Suprapubic skin (tissue), 3 donors: ENCODE data around the gene SUFU.
"Not testable (repeated sequence)": the region's sequence is repeated elsewhere in the genome, so short reads cannot be mapped to it uniquely, and the experiment has no call there.

Source experiments
- POLR2A ChIP-seq, 2 donors: fragments of 450-650 bp; IDR thresholded peaks; one replicate each; pipeline ENCODE4 v1.6.1; 2017; ENCODE audit warnings: antibody characterized with exemption in 2 of 2, mild to moderate bottlenecking in 2 of 2, moderate library complexity in 2 of 2
- TF ChIP-seq, protein P1 (sequence below), 2 donors: fragments of 200-600 bp in 1 of 2; fragments of 450-650 bp in 1 of 2; sonication (generic) in 1 of 2; IDR thresholded peaks; one replicate each; pipeline ENCODE4 v1.5.1; 2016 to 2019; ENCODE audit warnings: antibody characterized with exemption in 2 of 2, mild to moderate bottlenecking in 1 of 2, moderate library complexity in 1 of 2

DNA sequence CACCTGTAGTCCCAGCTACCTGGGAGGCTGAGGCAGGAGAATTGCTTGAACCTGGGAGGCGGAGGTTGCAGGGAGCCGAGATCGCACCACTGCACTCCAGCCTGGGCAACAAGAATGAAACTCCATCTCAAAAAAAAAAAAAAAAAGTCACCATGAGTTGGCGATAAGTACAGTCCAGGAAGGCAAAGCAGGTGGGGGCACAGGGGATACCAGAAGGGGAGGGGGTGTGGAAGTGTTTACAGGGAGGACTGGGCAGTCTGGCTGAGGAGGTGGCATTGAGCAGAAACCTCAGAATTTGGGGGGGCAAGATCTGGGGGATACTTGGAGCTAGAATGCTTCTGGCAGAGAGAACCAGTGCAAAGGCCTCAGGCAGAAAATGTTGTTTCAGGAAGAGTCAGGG lies 163.6 kb downstream of the SUFU start:
- TF ChIP-seq POLR2A (IDR thresholded peaks at IDR 0.05): not testable (repeated sequence)
- TF ChIP-seq, protein P1, sequence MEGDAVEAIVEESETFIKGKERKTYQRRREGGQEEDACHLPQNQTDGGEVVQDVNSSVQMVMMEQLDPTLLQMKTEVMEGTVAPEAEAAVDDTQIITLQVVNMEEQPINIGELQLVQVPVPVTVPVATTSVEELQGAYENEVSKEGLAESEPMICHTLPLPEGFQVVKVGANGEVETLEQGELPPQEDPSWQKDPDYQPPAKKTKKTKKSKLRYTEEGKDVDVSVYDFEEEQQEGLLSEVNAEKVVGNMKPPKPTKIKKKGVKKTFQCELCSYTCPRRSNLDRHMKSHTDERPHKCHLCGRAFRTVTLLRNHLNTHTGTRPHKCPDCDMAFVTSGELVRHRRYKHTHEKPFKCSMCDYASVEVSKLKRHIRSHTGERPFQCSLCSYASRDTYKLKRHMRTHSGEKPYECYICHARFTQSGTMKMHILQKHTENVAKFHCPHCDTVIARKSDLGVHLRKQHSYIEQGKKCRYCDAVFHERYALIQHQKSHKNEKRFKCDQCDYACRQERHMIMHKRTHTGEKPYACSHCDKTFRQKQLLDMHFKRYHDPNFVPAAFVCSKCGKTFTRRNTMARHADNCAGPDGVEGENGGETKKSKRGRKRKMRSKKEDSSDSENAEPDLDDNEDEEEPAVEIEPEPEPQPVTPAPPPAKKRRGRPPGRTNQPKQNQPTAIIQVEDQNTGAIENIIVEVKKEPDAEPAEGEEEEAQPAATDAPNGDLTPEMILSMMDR (IDR thresholded peaks at IDR 0.05): not testable (repeated sequence)
